Spleen (tissue), 11 donors: ENCODE measurements around the gene USP6NL. TPM values are rescaled to one million over a fixed set of nuclear protein-coding genes. Genes with fewer than 3 reads are reported as not detected.

Source experiments
- DNase-seq: peaks from one replicate; pipeline ENCODE4 v3.0.0-alpha.2; 2020
- H3K27ac ChIP-seq, 8 donors: fragments of 200-600 bp; sonication (generic) in 7 of 8; 1 replicate in 4 of 8; 2 replicates in 4 of 8; pipeline versions ENCODE4 v1.5.0 to v1.8.0; 2016 to 2021; ENCODE audit warnings: inconsistent platforms in 4 of 8, mild to moderate bottlenecking in 4 of 8, moderate library complexity in 1 of 8
- H3K27me3 ChIP-seq, 7 donors: fragments of 200-600 bp; sonication (generic) in 6 of 7; replicated peaks in 1 of 7; 1 replicate in 4 of 7; 2 replicates in 3 of 7; pipeline versions ENCODE4 v1.5.0 to v1.8.0; 2016 to 2021; ENCODE audit warnings: inconsistent platforms in 3 of 7, mild to moderate bottlenecking in 1 of 7
- H3K36me3 ChIP-seq, 6 donors: fragments of 200-600 bp; sonication (generic) in 5 of 6; 1 replicate in 4 of 6; 2 replicates in 2 of 6; pipeline versions ENCODE4 v1.5.0 to v1.8.0; 2016 to 2021; ENCODE audit warnings: inconsistent platforms in 2 of 6
- H3K4me1 ChIP-seq, 6 donors: fragments of 200-600 bp; sonication (generic) in 5 of 6; 1 replicate in 3 of 6; 2 replicates in 3 of 6; pipeline versions ENCODE4 v1.5.0 to v1.8.0; 2016 to 2021; ENCODE audit warnings: inconsistent platforms in 3 of 6
- H3K4me3 ChIP-seq, 8 donors: fragments of 200-600 bp; sonication (generic) in 7 of 8; 1 replicate in 4 of 8; 2 replicates in 4 of 8; pipeline versions ENCODE4 v1.5.0 to v1.8.0; 2016 to 2021; ENCODE audit warnings: inconsistent platforms in 4 of 8, mild to moderate bottlenecking in 4 of 8, moderate library complexity in 2 of 8
- H3K9me3 ChIP-seq, 8 donors: fragments of 200-600 bp; sonication (generic) in 7 of 8; 1 replicate in 4 of 8; 2 replicates in 4 of 8; pipeline versions ENCODE4 v1.5.0 to v1.8.0; 2016 to 2021; ENCODE audit warnings: inconsistent platforms in 4 of 8
- CTCF ChIP-seq, 11 experiments: fragments of 200-600 bp in 7 of 11; fragments of 450-650 bp in 4 of 11; sonication (generic) in 4 of 11; IDR thresholded peaks in 8 of 11; conservative IDR thresholded peaks in 3 of 11; 1 replicate in 7 of 11; 2 replicates in 4 of 11; pipeline versions ENCODE4 v1.4.0 to v1.8.0; 2016 to 2021; ENCODE audit warnings: antibody characterized with exemption in 11 of 11, inconsistent platforms in 4 of 11, mild to moderate bottlenecking in 1 of 11
- POLR2A ChIP-seq, 3 donors: fragments of 450-650 bp; IDR thresholded peaks; one replicate each; pipeline ENCODE4 v1.5.1; 2017; ENCODE audit warnings: antibody characterized with exemption in 3 of 3, mild to moderate bottlenecking in 1 of 3
- POLR2AphosphoS5 ChIP-seq, 3 donors: sonication (generic); formaldehyde crosslinking; IDR thresholded peaks; one replicate each; pipeline ENCODE4 v1.5.1; 2017; ENCODE audit warnings: antibody characterized with exemption in 3 of 3
- WGBS, 5 donors: extraction: QIAGEN DNeasy Blood & Tissue Kit in 3 of 5; methylation state at CpG; one replicate each; pipeline versions ENCODE4 v1.1.5 to v1.1.7; 2013 to 2018; 5-methylcytosine and 5-hydroxymethylcytosine counted together
- intact Hi-C: fragments of 100-400 bp; cut with DNase I; formaldehyde crosslinking; loops from one replicate; pipeline ENCODE4 v1.15.0; 2023; ENCODE audit warnings: low total_unique reads
- polyA plus RNA-seq, 3 donors: library from polyadenylated mRNA; stranded (reverse); fragments of 200-250 nt; gene quantifications; one replicate each; pipeline ENCODE4 v1.2.1, GENCODE V29; 2013
- total RNA-seq, 7 donors: library from RNA; depleted of rRNA in 3 of 7; stranded (reverse); fragments of >200 nt in 3 of 7; fragmentation: NEBNext Ultra II Directional in 4 of 7; extraction: Animal tissue kit (Norgen Biotek cat#: 25700) in 4 of 7; gene quantifications; one replicate each; pipeline versions ENCODE4 v1.1.0 to v1.2.1, GENCODE V29; 2016 to 2021
- donor health status: healthy with polysubstance abuse.
- donor health status: DM: no; HTN: no; CAD: no; lungs with moderate emphysema.
- donor health status: DM: no; HTN: no; CAD: no.
- donor health status: Bipolar disorder and iron deficiency.
- donor health status: healthy.
- donor health status: DM: no; HTN: no; CAD: no.
- donor health status: DM: yes; HTN: yes; CAD: no.

Gene USP6NL
- total and polyA plus RNA-seq, 10 donors, result 11.0 to 51.7 (median 37.7) TPM

- DNase-seq, result no peak
- Histone ChIP-seq H3K27ac (no peak overlapping the region), H3K4me3 (no peak overlapping the region), H3K36me3 (peaks cover 0 to 26% (median 3%) of the 10 kb centered on the region in 6 donors), H3K9me3 (no peaks in the 10 kb centered on the region), H3K27me3 (no peaks in the 10 kb centered on the region), H3K4me1 (peaks cover 20 to 67% (median 23%) of the 10 kb centered on the region in 6 donors)
- 80 to 92% (median 84%) methylated on average over 3 of the region's 3 CpGs for WGBS, 5 donors
- intact Hi-C loops, result no loop called here
- TF ChIP-seq POLR2AphosphoS5 (IDR thresholded peaks at IDR 0.05) (no peak), CTCF (IDR thresholded peaks at IDR 0.05 in 8 of 11, conservative IDR thresholded peaks at IDR 0.05 in 3 of 11) (no peak), POLR2A (IDR thresholded peaks at IDR 0.05) (no peak)
Measured at GRCh38 chr10:11512596-11512995, 98.9 kb downstream of the USP6NL start.

- intact Hi-C loops, result no loop called here
- DNase-seq, result no peak
- TF ChIP-seq POLR2AphosphoS5 (IDR thresholded peaks at IDR 0.05) (no peak), POLR2A (IDR thresholded peaks at IDR 0.05) (no peak), CTCF (IDR thresholded peaks at IDR 0.05 in 8 of 11, conservative IDR thresholded peaks at IDR 0.05 in 3 of 11) (no peak)
- H3K4me3 ChIP-seq, result no peak overlapping the region
- no peaks in the 10 kb centered on the region for H3K9me3 ChIP-seq
- peaks cover 0 to 33% (median 3%) of the 10 kb centered on the region in 6 donors for H3K36me3 ChIP-seq
- H3K4me1 ChIP-seq, result peaks cover 10 to 62% (median 14%) of the 10 kb centered on the region in 6 donors
- H3K27me3 ChIP-seq, result no peaks in the 10 kb centered on the region
- H3K27ac ChIP-seq, result no peak overlapping the region
Measured at GRCh38 chr10:11511321-11511720, 100.1 kb downstream of the USP6NL start.

GRCh38 chr10:11510736-11511135 is 100.7 kb downstream of the USP6NL start:
- no peaks in the 10 kb centered on the region for H3K9me3 ChIP-seq
- 67 to 83% (median 79%) methylated on average over 3 of the region's 3 CpGs for WGBS, 5 donors
- intact Hi-C loops, result no loop called here
- H3K27ac ChIP-seq, result no peak overlapping the region
- no peak for TF ChIP-seq POLR2A (IDR thresholded peaks at IDR 0.05)
- TF ChIP-seq CTCF (IDR thresholded peaks at IDR 0.05 in 8 of 11, conservative IDR thresholded peaks at IDR 0.05 in 3 of 11), result no peak
- TF ChIP-seq POLR2AphosphoS5 (IDR thresholded peaks at IDR 0.05), result no peak
- no peak overlapping the region for H3K4me3 ChIP-seq
- H3K4me1 ChIP-seq, result peaks cover 4 to 62% (median 8%) of the 10 kb centered on the region in 6 donors
- DNase-seq, result no peak
- no peaks in the 10 kb centered on the region for H3K27me3 ChIP-seq
- peaks cover 0 to 36% (median 3%) of the 10 kb centered on the region in 6 donors for H3K36me3 ChIP-seq

GRCh38 chr10:11510281-11510680 is 101.2 kb downstream of the USP6NL start:
- Histone ChIP-seq H3K27me3 (no peaks in the 10 kb centered on the region), H3K4me1 (peaks cover 2 to 60% (median 5%) of the 10 kb centered on the region in 6 donors), H3K4me3 (no peak overlapping the region), H3K27ac (no peak overlapping the region), H3K9me3 (no peaks in the 10 kb centered on the region), H3K36me3 (peaks cover 0 to 40% (median 3%) of the 10 kb centered on the region in 6 donors)
- WGBS, 5 donors, result 90 to 98% (median 93%) methylated on average over 5 of the region's 5 CpGs
- TF ChIP-seq POLR2AphosphoS5 (IDR thresholded peaks at IDR 0.05), result no peak
- TF ChIP-seq CTCF (IDR thresholded peaks at IDR 0.05 in 8 of 11, conservative IDR thresholded peaks at IDR 0.05 in 3 of 11), result no peak
- TF ChIP-seq POLR2A (IDR thresholded peaks at IDR 0.05), result no peak
- intact Hi-C loops, result no loop called here
- DNase-seq, result no peak
